ENCODE measurements around the gene SVIL. TPM values are rescaled to one million over a fixed set of nuclear protein-coding genes. Genes with fewer than 3 reads are reported as not detected.

SVIL gene
- total RNA-seq, 4 donors from 2014 or later = 785 to 1,099 (median 921) TPM

DNA sequence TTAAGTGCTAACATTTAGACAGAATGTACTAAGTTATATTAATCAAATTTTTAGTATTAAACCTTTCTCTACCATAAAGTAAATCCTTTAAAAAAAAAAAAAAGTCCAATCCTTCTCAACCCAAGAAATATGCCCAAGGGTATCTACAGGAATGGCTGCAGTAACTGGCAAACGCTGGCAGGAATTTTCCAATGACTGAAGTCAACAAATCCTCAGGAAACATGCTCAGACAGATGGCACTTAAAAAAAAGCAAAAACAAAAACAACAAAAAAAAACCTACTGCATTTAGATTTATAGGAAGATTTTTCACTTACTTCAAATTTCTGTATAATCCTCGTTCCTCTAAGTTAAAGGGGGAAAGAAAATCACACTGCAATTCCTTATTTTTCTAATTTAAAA, 666 bp downstream of the SVIL start:
- peak overlapping the region; percentile 41 to 52 (median 51) for H3K4me3 ChIP-seq
- H3K27me3 ChIP-seq = no peaks in the 10 kb centered on the region
- H3K36me3 ChIP-seq = peaks cover 0 to 11% (median 0%) of the 10 kb centered on the region in 4 donors
- WGBS = 41% methylated on average over 2 of the region's 2 CpGs
- DNase-seq (ENCODE audit: extremely low spot score) = no peak
- no peaks in the 10 kb centered on the region for H3K9me3 ChIP-seq
- H3K27ac ChIP-seq (replicated peaks in 1 of 4) = peak overlapping the region; percentile 80 to 94 (median 88)
- intact Hi-C loops (cut with DNase I) = no loop called here
- peaks cover 24 to 91% (median 68%) of the 10 kb centered on the region in 4 donors for H3K4me1 ChIP-seq
- no peak for TF ChIP-seq EP300 (IDR thresholded peaks at IDR 0.05)

- Histone ChIP-seq H3K36me3 (no peaks in the 10 kb centered on the region), H3K27me3 (no peaks in the 10 kb centered on the region), H3K4me1 (peaks cover 23 to 100% (median 83%) of the 10 kb centered on the region in 4 donors), H3K4me3 (peak overlapping the region; percentile 26 to 52 (median 51)), H3K27ac (replicated peaks in 1 of 4) (peak overlapping the region; percentile 80 to 94 (median 88)), H3K9me3 (no peaks in the 10 kb centered on the region)
- WGBS = 64% methylated on average over 4 of the region's 4 CpGs
- peak; percentile 64 for DNase-seq (ENCODE audit: extremely low spot score)
- TF ChIP-seq POLR2AphosphoS5 (IDR thresholded peaks at IDR 0.05) (no peak), EP300 (IDR thresholded peaks at IDR 0.05) (no peak), POLR2A (IDR thresholded peaks at IDR 0.05; ENCODE audit: low read depth) (no peak), CTCF (IDR thresholded peaks at IDR 0.05) (no peak)
- intact Hi-C loops (cut with DNase I) = no loop called here
Measured at GRCh38 chr10:29631049-29631339, 3.8 kb downstream of the SVIL start.

- Histone ChIP-seq H3K27me3 (no peaks in the 10 kb centered on the region), H3K4me3 (peak overlapping the region; percentile 26 to 52 (median 51)), H3K9me3 (no peaks in the 10 kb centered on the region), H3K4me1 (peaks cover 21 to 100% (median 83%) of the 10 kb centered on the region in 4 donors), H3K36me3 (no peaks in the 10 kb centered on the region), H3K27ac (replicated peaks in 1 of 4) (peak overlapping the region; percentile 80 to 94 (median 88))
- intact Hi-C loops (cut with DNase I) = no loop called here
- WGBS = 55% methylated on average over 11 of the region's 11 CpGs
- DNase-seq (ENCODE audit: extremely low spot score) = peak; percentile 50
- TF ChIP-seq POLR2AphosphoS5 (IDR thresholded peaks at IDR 0.05) (peak; percentile 13 to 53), EP300 (IDR thresholded peaks at IDR 0.05) (no peak)
Measured at GRCh38 chr10:29630205-29631048, 4.3 kb downstream of the SVIL start.

DNA sequence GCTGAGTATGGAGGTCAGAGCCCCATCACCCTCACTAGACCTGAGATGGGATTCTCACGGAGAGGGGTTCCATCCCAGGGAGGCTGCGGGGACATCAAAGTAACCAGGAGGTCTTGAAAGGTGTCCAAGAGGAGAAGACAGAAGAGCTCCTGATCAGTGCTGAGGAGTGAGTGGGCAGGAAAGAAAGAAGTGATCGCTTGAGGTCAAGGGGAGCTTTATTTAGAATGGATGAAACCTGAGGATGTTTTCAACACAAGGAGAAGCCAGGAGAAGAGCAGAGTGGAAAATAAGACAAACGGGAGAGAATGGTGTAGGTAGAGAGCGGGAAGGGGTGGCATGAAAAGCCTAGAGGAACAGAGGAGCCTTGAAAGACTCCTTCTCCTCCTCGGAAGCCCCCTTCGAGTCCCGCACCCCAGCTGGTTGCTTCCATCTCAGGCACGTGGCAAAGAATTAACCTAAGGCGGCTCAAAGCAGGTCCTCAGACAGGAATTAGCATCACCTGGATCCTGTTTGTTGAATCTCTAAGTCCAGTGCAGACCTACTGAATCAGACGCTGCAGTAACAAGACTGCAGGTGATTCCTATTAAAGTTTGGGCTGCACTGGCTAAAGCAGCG, 5.8 kb downstream of the SVIL start:
- 45% methylated on average over 12 of the region's 12 CpGs for WGBS
- Histone ChIP-seq H3K9me3 (no peaks in the 10 kb centered on the region), H3K4me1 (peaks cover 20 to 100% (median 86%) of the 10 kb centered on the region in 4 donors), H3K27me3 (no peaks in the 10 kb centered on the region), H3K27ac (replicated peaks in 1 of 4) (peak overlapping the region; percentile 80 to 94 (median 88)), H3K4me3 (peak overlapping the region; percentile 14 to 52 (median 37)), H3K36me3 (no peaks in the 10 kb centered on the region)
- intact Hi-C loops (cut with DNase I) = no loop called here
- DNase-seq (ENCODE audit: extremely low spot score) = peak; percentile 80
- no peak for TF ChIP-seq EP300 (IDR thresholded peaks at IDR 0.05)
- no peak for TF ChIP-seq POLR2AphosphoS5 (IDR thresholded peaks at IDR 0.05)
- no peak for TF ChIP-seq POLR2A (IDR thresholded peaks at IDR 0.05; ENCODE audit: low read depth)
- no peak for TF ChIP-seq CTCF (IDR thresholded peaks at IDR 0.05)

DNA sequence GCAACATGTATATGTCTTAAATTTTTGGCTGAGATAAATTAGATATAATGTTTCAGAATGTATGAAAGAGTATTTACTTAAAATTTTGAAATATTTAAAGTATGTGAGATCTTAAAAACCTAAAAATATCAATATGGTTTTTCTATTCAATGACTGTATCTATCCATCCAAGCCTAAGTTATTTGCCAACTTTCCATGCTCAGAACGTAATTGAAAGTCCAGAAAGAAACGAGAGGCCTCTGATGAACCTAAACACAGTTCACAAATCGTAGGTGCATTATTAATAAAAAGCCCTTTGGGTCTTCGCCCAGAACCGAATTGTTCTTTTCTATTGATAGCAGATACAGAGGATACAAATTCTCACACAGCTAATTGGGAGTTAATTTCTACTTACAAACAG, 6.5 kb downstream of the SVIL start:
- Histone ChIP-seq H3K4me3 (peak overlapping the region in 2 of 4 donors; percentile 51 to 52), H3K4me1 (peaks cover 27 to 100% (median 91%) of the 10 kb centered on the region in 4 donors), H3K36me3 (no peaks in the 10 kb centered on the region), H3K9me3 (no peaks in the 10 kb centered on the region), H3K27me3 (no peaks in the 10 kb centered on the region), H3K27ac (replicated peaks in 1 of 4) (peak overlapping the region; percentile 80 to 94 (median 88))
- intact Hi-C loops (cut with DNase I) = no loop called here
- 57% methylated on average over 5 of the region's 5 CpGs for WGBS
- no peak for TF ChIP-seq POLR2AphosphoS5 (IDR thresholded peaks at IDR 0.05)
- no peak for TF ChIP-seq CTCF (IDR thresholded peaks at IDR 0.05)
- TF ChIP-seq POLR2A (IDR thresholded peaks at IDR 0.05; ENCODE audit: low read depth) = no peak
- no peak for TF ChIP-seq EP300 (IDR thresholded peaks at IDR 0.05)
- DNase-seq (ENCODE audit: extremely low spot score) = no peak

Measured in esophagus muscularis mucosa (tissue), 4 donors.